Kidney (tissue), 14 donors: ENCODE results near the gene AHCY. TPM values are rescaled to one million over a fixed set of nuclear protein-coding genes. Genes with fewer than 3 reads are reported as not detected.

Experiments
- DNase-seq, 5 donors: peaks; one replicate each; pipeline ENCODE4 v3.0.0-alpha.2; 2013 to 2020
- FAIRE-seq: peaks from 2 replicates; lab custom pipeline; 2012; peaks lifted over from hg19 to GRCh38; lab: Jason Lieb, UNC
- H3K27ac ChIP-seq, 2 donors: one replicate each; pipeline ENCODE4 v1.7.0; 2013; ENCODE audit warnings: low read depth in 2 of 2, low read length in 2 of 2, inconsistent platforms in 1 of 2
- H3K27me3 ChIP-seq: one replicate; pipeline ENCODE4 v1.7.1; 2013; ENCODE audit warnings: low read length, inconsistent platforms; ENCODE audit not compliant: control insufficient read depth, insufficient read depth
- H3K36me3 ChIP-seq, 3 donors: one replicate each; pipeline versions ENCODE4 v1.7.0 to v1.7.1; 2013; ENCODE audit warnings: low read length in 3 of 3, control low read depth in 1 of 3, inconsistent platforms in 1 of 3; ENCODE audit not compliant: insufficient read depth in 3 of 3, control insufficient read depth in 2 of 3
- H3K4me1 ChIP-seq, 3 donors: one replicate each; pipeline versions ENCODE4 v1.7.0 to v1.7.1; 2013; ENCODE audit warnings: low read length in 3 of 3, inconsistent platforms in 1 of 3, low read depth in 1 of 3; ENCODE audit not compliant: control insufficient read depth in 2 of 3, insufficient read depth in 2 of 3
- H3K4me3 ChIP-seq, 3 donors: one replicate each; pipeline versions ENCODE4 v1.7.0 to v1.8.1; 2013; ENCODE audit warnings: low read length in 3 of 3, control low read depth in 1 of 3, inconsistent platforms in 1 of 3
- H3K9ac ChIP-seq, 3 donors: one replicate each; pipeline versions ENCODE4 v1.7.0 to v1.7.1; 2013; ENCODE audit warnings: low read length in 3 of 3, control low read depth in 1 of 3, inconsistent platforms in 1 of 3
- H3K9me3 ChIP-seq, 3 donors: one replicate each; pipeline versions ENCODE4 v1.7.0 to v1.7.1; 2013; ENCODE audit warnings: low read length in 3 of 3, control low read depth in 1 of 3, inconsistent platforms in 1 of 3; ENCODE audit not compliant: control insufficient read depth in 2 of 3, insufficient read depth in 1 of 3
- intact Hi-C: fragments of 100-400 bp; cut with DNase I; formaldehyde crosslinking; loops from one replicate; pipeline ENCODE4 v1.11.1; 2022
- polyA plus RNA-seq: library from polyadenylated mRNA; stranded (reverse); fragments of 350-450 nt; fragmentation: Illumina TruSeq; extraction: RNeasy Lipid Tissue Mini Kit (QIAGEN cat#74804); gene quantifications from one replicate; pipeline ENCODE4 v1.2.3, GENCODE V29; 2014; ENCODE audit warnings: low read depth, low replicate concordance; ENCODE audit not compliant: insufficient read depth
- total RNA-seq: library from RNA; stranded (reverse); fragmentation: NEBNext Ultra II Directional; extraction: Animal tissue kit (Norgen Biotek cat#: 25700); gene quantifications from one replicate; pipeline ENCODE4 v1.2.1, GENCODE V29; 2021
- TF ChIP-seq, protein P1 (sequence below): IDR thresholded peaks from 3 replicates; pipeline ENCODE4 v1.5.1; 2012; ENCODE audit warnings: mild to moderate bottlenecking, moderate library complexity, borderline replicate concordance; ENCODE audit not compliant: insufficient read depth; ENCODE audit errors: extremely low read depth
- donor health status: control.
- donor health status: control.
- donor health status: control.
- donor health status: control.
- donor health status: control.
- donor health status: DM: yes; HTN: yes; CAD: no.
- donor health status: Normal renal cell carcinoma (clear cell type).

The AHCY gene
- total and polyA plus RNA-seq, 2 donors from 2014 or later: 70.3 to 144 TPM

GRCh38 chr20:34311118-34312023 is 8.2 kb upstream of the AHCY start:
- Histone ChIP-seq H3K4me1 (peaks cover 0 to 8% (median 5%) of the 10 kb centered on the region in 3 donors), H3K4me3 (peak overlapping the region in 2 of 3 donors; percentile 44 to 50), H3K9ac (no peak overlapping the region), H3K27me3 (no peaks in the 10 kb centered on the region), H3K27ac (peak overlapping the region; percentile 65 to 67), H3K36me3 (no peaks in the 10 kb centered on the region), H3K9me3 (no peaks in the 10 kb centered on the region)
- intact Hi-C loops: no loop called here
- FAIRE-seq: no peak
- TF ChIP-seq, protein P1, sequence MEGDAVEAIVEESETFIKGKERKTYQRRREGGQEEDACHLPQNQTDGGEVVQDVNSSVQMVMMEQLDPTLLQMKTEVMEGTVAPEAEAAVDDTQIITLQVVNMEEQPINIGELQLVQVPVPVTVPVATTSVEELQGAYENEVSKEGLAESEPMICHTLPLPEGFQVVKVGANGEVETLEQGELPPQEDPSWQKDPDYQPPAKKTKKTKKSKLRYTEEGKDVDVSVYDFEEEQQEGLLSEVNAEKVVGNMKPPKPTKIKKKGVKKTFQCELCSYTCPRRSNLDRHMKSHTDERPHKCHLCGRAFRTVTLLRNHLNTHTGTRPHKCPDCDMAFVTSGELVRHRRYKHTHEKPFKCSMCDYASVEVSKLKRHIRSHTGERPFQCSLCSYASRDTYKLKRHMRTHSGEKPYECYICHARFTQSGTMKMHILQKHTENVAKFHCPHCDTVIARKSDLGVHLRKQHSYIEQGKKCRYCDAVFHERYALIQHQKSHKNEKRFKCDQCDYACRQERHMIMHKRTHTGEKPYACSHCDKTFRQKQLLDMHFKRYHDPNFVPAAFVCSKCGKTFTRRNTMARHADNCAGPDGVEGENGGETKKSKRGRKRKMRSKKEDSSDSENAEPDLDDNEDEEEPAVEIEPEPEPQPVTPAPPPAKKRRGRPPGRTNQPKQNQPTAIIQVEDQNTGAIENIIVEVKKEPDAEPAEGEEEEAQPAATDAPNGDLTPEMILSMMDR: peak; percentile 9
- DNase-seq: peak in 3 of 5 donors; percentile 46 to 79 (median 67)

DNA sequence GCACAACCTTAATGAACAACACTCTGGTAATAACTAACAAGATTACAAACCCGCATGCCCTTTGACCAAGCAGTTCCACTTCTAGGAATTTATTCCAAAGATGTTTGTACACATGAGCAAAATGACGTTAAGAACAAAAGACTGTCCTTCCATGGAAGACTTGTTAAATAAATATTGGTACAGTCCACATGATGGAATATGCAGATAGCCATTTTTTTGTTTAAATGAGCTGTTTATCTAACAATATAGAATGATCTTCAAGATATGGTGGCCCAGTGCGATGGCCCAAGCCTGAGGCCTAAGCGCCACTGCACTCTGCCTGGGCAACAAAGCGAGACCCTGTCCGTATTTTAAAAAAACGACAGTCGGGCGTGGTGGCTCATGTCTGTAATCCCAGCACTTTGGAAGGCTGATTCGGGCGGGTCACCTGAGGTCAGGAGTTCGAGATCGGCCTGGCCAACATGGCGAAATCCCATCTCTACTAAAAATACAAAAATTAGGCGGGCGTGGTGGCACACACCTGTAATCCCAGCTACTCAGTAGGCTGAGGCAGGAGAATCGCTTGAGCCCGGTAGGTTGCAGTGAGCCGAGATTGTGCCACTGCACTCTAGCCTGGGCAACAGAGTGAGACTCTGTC is 7.4 kb upstream of the AHCY start:
- Histone ChIP-seq H3K9me3 (no peaks in the 10 kb centered on the region), H3K4me3 (peak overlapping the region in 2 of 3 donors; percentile 44 to 50), H3K36me3 (no peaks in the 10 kb centered on the region), H3K9ac (no peak overlapping the region), H3K4me1 (peaks cover 0 to 8% (median 5%) of the 10 kb centered on the region in 3 donors), H3K27me3 (no peaks in the 10 kb centered on the region), H3K27ac (peak overlapping the region; percentile 65 to 69)
- DNase-seq (no peak), FAIRE-seq (no peak)
- intact Hi-C loops: no loop called here
- TF ChIP-seq, protein P1: no peak

DNA sequence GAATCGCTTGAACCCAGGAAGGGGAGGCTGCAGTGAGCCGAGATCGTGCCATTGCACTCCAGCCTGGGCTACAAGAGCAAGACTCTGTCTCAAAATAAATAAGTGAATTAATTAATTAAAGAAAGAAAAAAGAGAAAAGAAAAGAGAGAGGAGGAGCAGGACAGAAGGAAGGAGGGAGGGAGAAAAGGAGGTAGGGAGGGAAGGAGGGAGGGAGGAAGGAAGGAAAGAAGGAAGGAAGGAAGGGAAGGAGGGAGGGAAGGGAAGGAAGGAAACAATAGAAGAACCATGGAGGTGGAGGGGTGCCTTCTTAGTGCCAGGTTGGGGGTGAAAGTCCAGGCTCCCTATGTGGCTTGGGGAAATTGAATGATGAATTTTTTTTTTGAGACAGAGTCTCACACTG is 6.5 kb upstream of the AHCY start:
- TF ChIP-seq, protein P1: no peak
- FAIRE-seq: no peak
- Histone ChIP-seq H3K4me3 (no peak overlapping the region), H3K27me3 (no peaks in the 10 kb centered on the region), H3K9ac (no peak overlapping the region), H3K27ac (no peak overlapping the region), H3K36me3 (no peaks in the 10 kb centered on the region), H3K9me3 (no peaks in the 10 kb centered on the region), H3K4me1 (peaks cover 0 to 8% (median 5%) of the 10 kb centered on the region in 3 donors)
- intact Hi-C loops: no loop called here
- no peak for DNase-seq
